ENCODE data around the gene CD52.

DNA sequence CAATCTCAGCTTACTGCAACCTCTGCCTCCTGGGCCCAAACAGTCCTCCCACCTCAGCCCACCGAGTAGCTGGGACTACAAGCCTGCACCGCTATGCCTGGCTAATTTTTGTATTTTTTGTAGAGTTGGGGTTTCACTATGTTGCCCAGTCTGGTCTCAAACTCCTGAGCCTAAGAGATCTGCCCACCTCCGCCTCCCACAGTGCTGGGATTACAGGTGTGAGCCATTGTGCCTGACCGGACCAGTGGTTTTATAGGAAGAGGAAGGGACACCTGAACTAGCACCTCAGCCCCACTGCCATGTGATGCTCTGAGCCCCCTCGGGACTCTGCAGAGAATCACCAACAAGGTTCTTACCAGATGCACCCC, 32.1 kb downstream of the CD52 start:
- TF ChIP-seq, protein P1, sequence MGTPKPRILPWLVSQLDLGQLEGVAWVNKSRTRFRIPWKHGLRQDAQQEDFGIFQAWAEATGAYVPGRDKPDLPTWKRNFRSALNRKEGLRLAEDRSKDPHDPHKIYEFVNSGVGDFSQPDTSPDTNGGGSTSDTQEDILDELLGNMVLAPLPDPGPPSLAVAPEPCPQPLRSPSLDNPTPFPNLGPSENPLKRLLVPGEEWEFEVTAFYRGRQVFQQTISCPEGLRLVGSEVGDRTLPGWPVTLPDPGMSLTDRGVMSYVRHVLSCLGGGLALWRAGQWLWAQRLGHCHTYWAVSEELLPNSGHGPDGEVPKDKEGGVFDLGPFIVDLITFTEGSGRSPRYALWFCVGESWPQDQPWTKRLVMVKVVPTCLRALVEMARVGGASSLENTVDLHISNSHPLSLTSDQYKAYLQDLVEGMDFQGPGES (IDR thresholded peaks at IDR 0.05; ENCODE audit: low read depth, low read length), result no peak
- TF ChIP-seq TEAD4 (IDR thresholded peaks at IDR 0.05; ENCODE audit: borderline replicate concordance, insufficient read depth), result no peak
- TF ChIP-seq, protein P2, sequence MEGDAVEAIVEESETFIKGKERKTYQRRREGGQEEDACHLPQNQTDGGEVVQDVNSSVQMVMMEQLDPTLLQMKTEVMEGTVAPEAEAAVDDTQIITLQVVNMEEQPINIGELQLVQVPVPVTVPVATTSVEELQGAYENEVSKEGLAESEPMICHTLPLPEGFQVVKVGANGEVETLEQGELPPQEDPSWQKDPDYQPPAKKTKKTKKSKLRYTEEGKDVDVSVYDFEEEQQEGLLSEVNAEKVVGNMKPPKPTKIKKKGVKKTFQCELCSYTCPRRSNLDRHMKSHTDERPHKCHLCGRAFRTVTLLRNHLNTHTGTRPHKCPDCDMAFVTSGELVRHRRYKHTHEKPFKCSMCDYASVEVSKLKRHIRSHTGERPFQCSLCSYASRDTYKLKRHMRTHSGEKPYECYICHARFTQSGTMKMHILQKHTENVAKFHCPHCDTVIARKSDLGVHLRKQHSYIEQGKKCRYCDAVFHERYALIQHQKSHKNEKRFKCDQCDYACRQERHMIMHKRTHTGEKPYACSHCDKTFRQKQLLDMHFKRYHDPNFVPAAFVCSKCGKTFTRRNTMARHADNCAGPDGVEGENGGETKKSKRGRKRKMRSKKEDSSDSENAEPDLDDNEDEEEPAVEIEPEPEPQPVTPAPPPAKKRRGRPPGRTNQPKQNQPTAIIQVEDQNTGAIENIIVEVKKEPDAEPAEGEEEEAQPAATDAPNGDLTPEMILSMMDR (IDR thresholded peaks at IDR 0.05), result no peak
- no peak for TF ChIP-seq RXRA (IDR thresholded peaks at IDR 0.05; ENCODE audit: borderline replicate concordance, low read depth)
- TF ChIP-seq, protein P3, sequence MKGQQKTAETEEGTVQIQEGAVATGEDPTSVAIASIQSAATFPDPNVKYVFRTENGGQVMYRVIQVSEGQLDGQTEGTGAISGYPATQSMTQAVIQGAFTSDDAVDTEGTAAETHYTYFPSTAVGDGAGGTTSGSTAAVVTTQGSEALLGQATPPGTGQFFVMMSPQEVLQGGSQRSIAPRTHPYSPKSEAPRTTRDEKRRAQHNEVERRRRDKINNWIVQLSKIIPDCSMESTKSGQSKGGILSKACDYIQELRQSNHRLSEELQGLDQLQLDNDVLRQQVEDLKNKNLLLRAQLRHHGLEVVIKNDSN (IDR thresholded peaks at IDR 0.05; ENCODE audit: borderline replicate concordance, low read depth), result no peak
- TF ChIP-seq EP300 (IDR thresholded peaks at IDR 0.05; ENCODE audit: borderline replicate concordance in 1 of 2, low read depth in 1 of 2, low read length in 1 of 2), result no peak
